ENCODE results near the gene CCR1. TPM values are rescaled to one million over a fixed set of nuclear protein-coding genes. Genes with fewer than 3 reads are reported as not detected.

Gene CCR1
- polyA plus RNA-seq, 1 donor (not counting 4 experiments of a cell fraction or from before 2014, with no cell fraction given), result not detected

DNA sequence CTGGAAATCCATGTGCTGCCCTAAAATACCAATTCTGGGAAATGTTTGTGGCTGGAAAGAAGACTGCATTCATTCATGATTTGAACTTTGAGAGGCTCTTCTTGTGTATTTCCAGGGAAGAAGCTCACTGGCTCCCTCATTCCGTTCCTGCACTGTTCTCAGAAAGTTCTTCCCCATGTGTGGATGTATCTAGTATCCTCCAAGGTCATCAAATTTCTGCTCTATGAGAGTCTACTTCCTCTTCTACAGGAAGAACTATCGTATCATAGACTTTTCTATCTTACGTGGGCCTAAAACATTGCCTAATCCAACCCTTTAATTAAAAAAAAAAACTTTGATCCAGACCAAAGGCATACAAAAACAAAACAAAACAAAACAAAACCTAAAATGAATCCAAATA lies 37.0 kb upstream of the CCR1 start:
- Histone ChIP-seq H3K79me2 (ENCODE audit: control insufficient read depth, insufficient read depth, low read length) (no peaks in the 10 kb centered on the region), H3K27ac (ENCODE audit: control insufficient read depth, insufficient read depth, low read length) (no peak overlapping the region), H3K9ac (ENCODE audit: control insufficient read depth, extremely low read depth, insufficient read depth, low read length) (no peak overlapping the region), H3K4me2 (ENCODE audit: control insufficient read depth, extremely low read depth, insufficient read depth, low read depth, low read length) (no peak overlapping the region), H3K9me3 (ENCODE audit: control insufficient read depth, low read depth, low read length) (no peaks in the 10 kb centered on the region), H3K4me1 (ENCODE audit: control insufficient read depth, extremely low read depth, insufficient read depth, low read length) (no peaks in the 10 kb centered on the region), H3K27me3 (ENCODE audit: control insufficient read depth, extremely low read depth, insufficient read depth, low read length) (no peaks in the 10 kb centered on the region), H4K20me1 (ENCODE audit: control insufficient read depth, extremely low read depth, insufficient read depth, low read length) (no peaks in the 10 kb centered on the region), H3K4me3 (ENCODE audit: control insufficient read depth in 2 of 3, extremely low read depth in 1 of 3, insufficient read depth in 2 of 3, low read depth in 1 of 3, low read length in 3 of 3) (no peak overlapping the region), H3K9me1 (ENCODE audit: control insufficient read depth, extremely low read depth, insufficient read depth, low read length) (no peaks in the 10 kb centered on the region), H2AFZ (ENCODE audit: control insufficient read depth, low read length) (no peak overlapping the region), H3K36me3 (ENCODE audit: control insufficient read depth in 2 of 2, extremely low read depth in 1 of 2, insufficient read depth in 2 of 2, low read length in 2 of 2) (no peaks in the 10 kb centered on the region)
- DNase-seq (ENCODE audit: low read depth, low spot score) (no peak), FAIRE-seq (no peak)
- TF ChIP-seq EZH2 (IDR thresholded peaks at IDR 0.05; ENCODE audit: low read length), result no peak
- TF ChIP-seq CTCF (optimal IDR thresholded peaks at IDR 0.05 in 1 of 3, IDR thresholded peaks at IDR 0.05 in 1 of 3, conservative IDR thresholded peaks at IDR 0.05 in 1 of 3; ENCODE audit: extremely low read depth in 1 of 3, insufficient read depth in 2 of 3, low read length in 3 of 3), result no peak
- dilution Hi-C loops (cut with MboI; ENCODE audit: extremely low pct_ligation_motif_present, low sequenced_read_pairs), result no loop called here

GRCh38 chr3:46243560-46243959 lies 35.4 kb upstream of the CCR1 start:
- Histone ChIP-seq H3K79me2 (ENCODE audit: control insufficient read depth, insufficient read depth, low read length) (no peaks in the 10 kb centered on the region), H4K20me1 (ENCODE audit: control insufficient read depth, extremely low read depth, insufficient read depth, low read length) (no peaks in the 10 kb centered on the region), H3K4me2 (ENCODE audit: control insufficient read depth, extremely low read depth, insufficient read depth, low read depth, low read length) (no peak overlapping the region), H3K9ac (ENCODE audit: control insufficient read depth, extremely low read depth, insufficient read depth, low read length) (no peak overlapping the region), H3K9me1 (ENCODE audit: control insufficient read depth, extremely low read depth, insufficient read depth, low read length) (no peaks in the 10 kb centered on the region), H3K4me1 (ENCODE audit: control insufficient read depth, extremely low read depth, insufficient read depth, low read length) (no peaks in the 10 kb centered on the region), H3K9me3 (ENCODE audit: control insufficient read depth, low read depth, low read length) (no peaks in the 10 kb centered on the region), H3K27ac (ENCODE audit: control insufficient read depth, insufficient read depth, low read length) (no peak overlapping the region), H2AFZ (ENCODE audit: control insufficient read depth, low read length) (no peak overlapping the region), H3K36me3 (ENCODE audit: control insufficient read depth in 2 of 2, extremely low read depth in 1 of 2, insufficient read depth in 2 of 2, low read length in 2 of 2) (no peaks in the 10 kb centered on the region), H3K27me3 (ENCODE audit: control insufficient read depth, extremely low read depth, insufficient read depth, low read length) (no peaks in the 10 kb centered on the region), H3K4me3 (ENCODE audit: control insufficient read depth in 2 of 3, extremely low read depth in 1 of 3, insufficient read depth in 2 of 3, low read depth in 1 of 3, low read length in 3 of 3) (no peak overlapping the region)
- TF ChIP-seq EZH2 (IDR thresholded peaks at IDR 0.05; ENCODE audit: low read length), result no peak
- no peak for TF ChIP-seq CTCF (optimal IDR thresholded peaks at IDR 0.05 in 1 of 3, IDR thresholded peaks at IDR 0.05 in 1 of 3, conservative IDR thresholded peaks at IDR 0.05 in 1 of 3; ENCODE audit: extremely low read depth in 1 of 3, insufficient read depth in 2 of 3, low read length in 3 of 3)
- DNase-seq (ENCODE audit: low read depth, low spot score), result no peak
- dilution Hi-C loops (cut with MboI; ENCODE audit: extremely low pct_ligation_motif_present, low sequenced_read_pairs), result no loop called here
- no peak for FAIRE-seq

Measured in keratinocyte (primary cell).